ENCODE measurements around the gene RIPOR3. TPM values are rescaled to one million over a fixed set of nuclear protein-coding genes. Genes with fewer than 3 reads are reported as not detected.

The RIPOR3 gene
- polyA plus RNA-seq, 2 of the 4 experiments (the other 2 are of a cell fraction) = 0.03 to 0.06 TPM

GRCh38 chr20:50558483-50558925, 132.8 kb downstream of the RIPOR3 start (continued):
- TF ChIP-seq REST (IDR thresholded peaks at IDR 0.05) (no peak), FOSL2 (IDR thresholded peaks at IDR 0.05) (no peak), FOSL2 (CRISPR knock-in tag; IDR thresholded peaks at IDR 0.05) (peak; percentile 74), MAX (IDR thresholded peaks at IDR 0.05) (peak; percentile 34; the same call in 1 of the 2 replicates), NR3C1 (IDR thresholded peaks at IDR 0.05) (no peak), HDAC2 (IDR thresholded peaks at IDR 0.05) (no peak)

GRCh38 chr20:50557549-50558134, 133.7 kb downstream of the RIPOR3 start:
- TF ChIP-seq HEYL (CRISPR knock-in tag; IDR thresholded peaks at IDR 0.05) (no peak), MAFK (IDR thresholded peaks at IDR 0.05; ENCODE audit: partially characterized antibody) (no peak), TP53 (CRISPR knock-in tag; IDR thresholded peaks at IDR 0.05) (no peak), RAD21 (conservative IDR thresholded peaks at IDR 0.05 in 1 of 2, IDR thresholded peaks at IDR 0.05 in 1 of 2) (no peak), MYC (IDR thresholded peaks at IDR 0.05; ENCODE audit: borderline replicate concordance, low read length) (no peak), USF2 (IDR thresholded peaks at IDR 0.05) (no peak), CEBPB (IDR thresholded peaks at IDR 0.05) (no peak), MAZ (IDR thresholded peaks at IDR 0.05; ENCODE audit: borderline replicate concordance, low read depth, low read length) (no peak)
- peaks cover 40% of the 10 kb centered on the region for H3K4me1 ChIP-seq
- FAIRE-seq (no peak), ATAC-seq (no peak), DNase-seq (ENCODE audit: low read depth in 1 of 2, low spot score in 1 of 2) (no peak)
- H3K4me2 ChIP-seq = no peak overlapping the region; the same call in 2 of the 3 replicates
- WGBS (ENCODE audit: missing lambda C conversion rate) = 96% methylated on average over 11 of the region's 11 CpGs
- H3K27ac ChIP-seq = no peak overlapping the region; a peak in 1 of 6 replicates
- no peak overlapping the region for H3K4me3 ChIP-seq
- no peaks in the 10 kb centered on the region for H3K9me3 ChIP-seq
- CTCF ChIA-PET = interaction anchor here (0.6 to 14.1 kb wide), 7 partner anchors 10 to 369 kb away, joined by 3 to 171 read pairs (median 5); no protein-coding TSS in a partner anchor
- POLR2A ChIA-PET = interaction anchor here (0.7 kb wide), 1 partner anchor 234 kb away, joined by 8 read pairs; no protein-coding TSS in a partner anchor

GRCh38 chr20:50555662-50556061, 135.7 kb downstream of the RIPOR3 start:
- no peak overlapping the region for H3K4me2 ChIP-seq
- no peak for ATAC-seq
- WGBS (ENCODE audit: missing lambda C conversion rate) = 89% methylated on average over 5 of the region's 5 CpGs
- peaks cover 21% of the 10 kb centered on the region for H3K4me1 ChIP-seq
- ChIA-PET POLR2A (no interaction called here), CTCF (interaction anchor here (0.6 to 14.1 kb wide), 5 partner anchors 11 to 152 kb away, joined by 3 to 171 read pairs (median 4); no protein-coding TSS in a partner anchor)
- no peak overlapping the region for H3K4me3 ChIP-seq
- no peaks in the 10 kb centered on the region for H3K9me3 ChIP-seq
- H3K27ac ChIP-seq = no peak overlapping the region
- DNase-seq (ENCODE audit: low read depth in 1 of 2, low spot score in 1 of 2) = no peak
- no peak for FAIRE-seq
- TF ChIP-seq MAX (IDR thresholded peaks at IDR 0.05) (no peak), EHF (CRISPR knock-in tag; IDR thresholded peaks at IDR 0.05) (no peak), NFE2L2 (conservative IDR thresholded peaks at IDR 0.05; ENCODE audit: low read length) (no peak), BCL3 (IDR thresholded peaks at IDR 0.05) (no peak), HOXA7 (CRISPR knock-in tag; IDR thresholded peaks at IDR 0.05) (no peak), POLR2AphosphoS2 (conservative IDR thresholded peaks at IDR 0.05; ENCODE audit: low read length) (no peak), NR3C1 (IDR thresholded peaks at IDR 0.05) (no peak), MAZ (IDR thresholded peaks at IDR 0.05; ENCODE audit: borderline replicate concordance, low read depth, low read length) (no peak), EHMT2 (IDR thresholded peaks at IDR 0.05; ENCODE audit: low read depth) (no peak), GATA3 (IDR thresholded peaks at IDR 0.05; ENCODE audit: borderline replicate concordance) (no peak), HEYL (CRISPR knock-in tag; IDR thresholded peaks at IDR 0.05) (no peak), ESRRA (IDR thresholded peaks at IDR 0.05; ENCODE audit: borderline replicate concordance, low read length) (no peak), ZFP36 (IDR thresholded peaks at IDR 0.05; ENCODE audit: borderline replicate concordance, partially characterized antibody) (no peak)
- TF ChIP-seq, protein P1, sequence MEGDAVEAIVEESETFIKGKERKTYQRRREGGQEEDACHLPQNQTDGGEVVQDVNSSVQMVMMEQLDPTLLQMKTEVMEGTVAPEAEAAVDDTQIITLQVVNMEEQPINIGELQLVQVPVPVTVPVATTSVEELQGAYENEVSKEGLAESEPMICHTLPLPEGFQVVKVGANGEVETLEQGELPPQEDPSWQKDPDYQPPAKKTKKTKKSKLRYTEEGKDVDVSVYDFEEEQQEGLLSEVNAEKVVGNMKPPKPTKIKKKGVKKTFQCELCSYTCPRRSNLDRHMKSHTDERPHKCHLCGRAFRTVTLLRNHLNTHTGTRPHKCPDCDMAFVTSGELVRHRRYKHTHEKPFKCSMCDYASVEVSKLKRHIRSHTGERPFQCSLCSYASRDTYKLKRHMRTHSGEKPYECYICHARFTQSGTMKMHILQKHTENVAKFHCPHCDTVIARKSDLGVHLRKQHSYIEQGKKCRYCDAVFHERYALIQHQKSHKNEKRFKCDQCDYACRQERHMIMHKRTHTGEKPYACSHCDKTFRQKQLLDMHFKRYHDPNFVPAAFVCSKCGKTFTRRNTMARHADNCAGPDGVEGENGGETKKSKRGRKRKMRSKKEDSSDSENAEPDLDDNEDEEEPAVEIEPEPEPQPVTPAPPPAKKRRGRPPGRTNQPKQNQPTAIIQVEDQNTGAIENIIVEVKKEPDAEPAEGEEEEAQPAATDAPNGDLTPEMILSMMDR (IDR thresholded peaks at IDR 0.05) = no peak
- TF ChIP-seq, protein P2, sequence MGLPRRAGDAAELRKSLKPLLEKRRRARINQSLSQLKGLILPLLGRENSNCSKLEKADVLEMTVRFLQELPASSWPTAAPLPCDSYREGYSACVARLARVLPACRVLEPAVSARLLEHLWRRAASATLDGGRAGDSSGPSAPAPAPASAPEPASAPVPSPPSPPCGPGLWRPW (IDR thresholded peaks at IDR 0.05) = no peak
- TF ChIP-seq, protein P3, sequence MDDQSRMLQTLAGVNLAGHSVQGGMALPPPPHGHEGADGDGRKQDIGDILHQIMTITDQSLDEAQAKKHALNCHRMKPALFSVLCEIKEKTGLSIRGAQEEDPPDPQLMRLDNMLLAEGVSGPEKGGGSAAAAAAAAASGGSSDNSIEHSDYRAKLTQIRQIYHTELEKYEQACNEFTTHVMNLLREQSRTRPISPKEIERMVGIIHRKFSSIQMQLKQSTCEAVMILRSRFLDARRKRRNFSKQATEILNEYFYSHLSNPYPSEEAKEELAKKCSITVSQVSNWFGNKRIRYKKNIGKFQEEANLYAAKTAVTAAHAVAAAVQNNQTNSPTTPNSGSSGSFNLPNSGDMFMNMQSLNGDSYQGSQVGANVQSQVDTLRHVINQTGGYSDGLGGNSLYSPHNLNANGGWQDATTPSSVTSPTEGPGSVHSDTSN (IDR thresholded peaks at IDR 0.05) = no peak
